Measurements from ENCODE around the gene CDH4.

DNA sequence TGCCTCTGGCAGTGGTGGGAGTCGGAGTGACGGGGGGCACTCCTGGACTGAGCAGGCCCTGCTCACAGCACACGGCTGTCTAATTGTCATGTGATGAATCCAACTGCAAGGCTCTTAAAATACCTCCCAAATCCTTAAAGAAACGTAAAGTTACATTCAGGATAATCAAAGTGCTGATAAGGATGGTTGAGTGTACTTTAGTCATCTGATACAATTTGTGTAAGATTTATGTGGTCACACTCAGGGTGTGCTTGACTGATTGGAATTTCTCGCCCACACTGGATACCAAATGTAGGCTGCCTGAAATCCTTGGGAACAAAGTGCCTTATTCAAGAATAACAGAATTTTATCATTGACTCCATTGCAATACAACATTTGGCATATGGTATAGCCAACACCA is 238.7 kb downstream of the CDH4 start:
- no peak for TF ChIP-seq SETDB1 (IDR thresholded peaks at IDR 0.05; ENCODE audit: insufficient read length, low read length)
- TF ChIP-seq, protein P1, sequence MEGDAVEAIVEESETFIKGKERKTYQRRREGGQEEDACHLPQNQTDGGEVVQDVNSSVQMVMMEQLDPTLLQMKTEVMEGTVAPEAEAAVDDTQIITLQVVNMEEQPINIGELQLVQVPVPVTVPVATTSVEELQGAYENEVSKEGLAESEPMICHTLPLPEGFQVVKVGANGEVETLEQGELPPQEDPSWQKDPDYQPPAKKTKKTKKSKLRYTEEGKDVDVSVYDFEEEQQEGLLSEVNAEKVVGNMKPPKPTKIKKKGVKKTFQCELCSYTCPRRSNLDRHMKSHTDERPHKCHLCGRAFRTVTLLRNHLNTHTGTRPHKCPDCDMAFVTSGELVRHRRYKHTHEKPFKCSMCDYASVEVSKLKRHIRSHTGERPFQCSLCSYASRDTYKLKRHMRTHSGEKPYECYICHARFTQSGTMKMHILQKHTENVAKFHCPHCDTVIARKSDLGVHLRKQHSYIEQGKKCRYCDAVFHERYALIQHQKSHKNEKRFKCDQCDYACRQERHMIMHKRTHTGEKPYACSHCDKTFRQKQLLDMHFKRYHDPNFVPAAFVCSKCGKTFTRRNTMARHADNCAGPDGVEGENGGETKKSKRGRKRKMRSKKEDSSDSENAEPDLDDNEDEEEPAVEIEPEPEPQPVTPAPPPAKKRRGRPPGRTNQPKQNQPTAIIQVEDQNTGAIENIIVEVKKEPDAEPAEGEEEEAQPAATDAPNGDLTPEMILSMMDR (tag by site-specific recombination; IDR thresholded peaks at IDR 0.05), result no peak
- TF ChIP-seq, protein P2, sequence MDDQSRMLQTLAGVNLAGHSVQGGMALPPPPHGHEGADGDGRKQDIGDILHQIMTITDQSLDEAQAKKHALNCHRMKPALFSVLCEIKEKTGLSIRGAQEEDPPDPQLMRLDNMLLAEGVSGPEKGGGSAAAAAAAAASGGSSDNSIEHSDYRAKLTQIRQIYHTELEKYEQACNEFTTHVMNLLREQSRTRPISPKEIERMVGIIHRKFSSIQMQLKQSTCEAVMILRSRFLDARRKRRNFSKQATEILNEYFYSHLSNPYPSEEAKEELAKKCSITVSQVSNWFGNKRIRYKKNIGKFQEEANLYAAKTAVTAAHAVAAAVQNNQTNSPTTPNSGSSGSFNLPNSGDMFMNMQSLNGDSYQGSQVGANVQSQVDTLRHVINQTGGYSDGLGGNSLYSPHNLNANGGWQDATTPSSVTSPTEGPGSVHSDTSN (CRISPR knock-in tag; IDR thresholded peaks at IDR 0.05), result no peak
- TF ChIP-seq, protein P3, sequence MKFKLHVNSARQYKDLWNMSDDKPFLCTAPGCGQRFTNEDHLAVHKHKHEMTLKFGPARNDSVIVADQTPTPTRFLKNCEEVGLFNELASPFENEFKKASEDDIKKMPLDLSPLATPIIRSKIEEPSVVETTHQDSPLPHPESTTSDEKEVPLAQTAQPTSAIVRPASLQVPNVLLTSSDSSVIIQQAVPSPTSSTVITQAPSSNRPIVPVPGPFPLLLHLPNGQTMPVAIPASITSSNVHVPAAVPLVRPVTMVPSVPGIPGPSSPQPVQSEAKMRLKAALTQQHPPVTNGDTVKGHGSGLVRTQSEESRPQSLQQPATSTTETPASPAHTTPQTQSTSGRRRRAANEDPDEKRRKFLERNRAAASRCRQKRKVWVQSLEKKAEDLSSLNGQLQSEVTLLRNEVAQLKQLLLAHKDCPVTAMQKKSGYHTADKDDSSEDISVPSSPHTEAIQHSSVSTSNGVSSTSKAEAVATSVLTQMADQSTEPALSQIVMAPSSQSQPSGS (tag by site-specific recombination; IDR thresholded peaks at IDR 0.05; ENCODE audit: low read depth), result no peak
- no peak for TF ChIP-seq SP7 (tag by site-specific recombination; IDR thresholded peaks at IDR 0.05)
- TF ChIP-seq, protein P4, sequence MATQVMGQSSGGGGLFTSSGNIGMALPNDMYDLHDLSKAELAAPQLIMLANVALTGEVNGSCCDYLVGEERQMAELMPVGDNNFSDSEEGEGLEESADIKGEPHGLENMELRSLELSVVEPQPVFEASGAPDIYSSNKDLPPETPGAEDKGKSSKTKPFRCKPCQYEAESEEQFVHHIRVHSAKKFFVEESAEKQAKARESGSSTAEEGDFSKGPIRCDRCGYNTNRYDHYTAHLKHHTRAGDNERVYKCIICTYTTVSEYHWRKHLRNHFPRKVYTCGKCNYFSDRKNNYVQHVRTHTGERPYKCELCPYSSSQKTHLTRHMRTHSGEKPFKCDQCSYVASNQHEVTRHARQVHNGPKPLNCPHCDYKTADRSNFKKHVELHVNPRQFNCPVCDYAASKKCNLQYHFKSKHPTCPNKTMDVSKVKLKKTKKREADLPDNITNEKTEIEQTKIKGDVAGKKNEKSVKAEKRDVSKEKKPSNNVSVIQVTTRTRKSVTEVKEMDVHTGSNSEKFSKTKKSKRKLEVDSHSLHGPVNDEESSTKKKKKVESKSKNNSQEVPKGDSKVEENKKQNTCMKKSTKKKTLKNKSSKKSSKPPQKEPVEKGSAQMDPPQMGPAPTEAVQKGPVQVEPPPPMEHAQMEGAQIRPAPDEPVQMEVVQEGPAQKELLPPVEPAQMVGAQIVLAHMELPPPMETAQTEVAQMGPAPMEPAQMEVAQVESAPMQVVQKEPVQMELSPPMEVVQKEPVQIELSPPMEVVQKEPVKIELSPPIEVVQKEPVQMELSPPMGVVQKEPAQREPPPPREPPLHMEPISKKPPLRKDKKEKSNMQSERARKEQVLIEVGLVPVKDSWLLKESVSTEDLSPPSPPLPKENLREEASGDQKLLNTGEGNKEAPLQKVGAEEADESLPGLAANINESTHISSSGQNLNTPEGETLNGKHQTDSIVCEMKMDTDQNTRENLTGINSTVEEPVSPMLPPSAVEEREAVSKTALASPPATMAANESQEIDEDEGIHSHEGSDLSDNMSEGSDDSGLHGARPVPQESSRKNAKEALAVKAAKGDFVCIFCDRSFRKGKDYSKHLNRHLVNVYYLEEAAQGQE (tag by site-specific recombination; IDR thresholded peaks at IDR 0.05), result no peak
- no peak for TF ChIP-seq ZXDB (tag by site-specific recombination; IDR thresholded peaks at IDR 0.05)
